ENCODE data around the gene PNPO.
A peak's percentile ranks its signal among the peaks of the same experiment; 100 is the strongest.
"Not testable (repeated sequence)": the region's sequence is repeated elsewhere in the genome, so short reads cannot be mapped to it uniquely, and the experiment has no call there.

PNPO gene

GRCh38 chr17:47975189-47975822 is 33.9 kb downstream of the PNPO start:
- no peak for DNase-seq (ENCODE audit: low read depth in 2 of 2)

GRCh38 chr17:47975823-47976205 is 34.4 kb downstream of the PNPO start:
- DNase-seq (ENCODE audit: low read depth in 2 of 2) = no peak

- DNase-seq (ENCODE audit: low read depth in 2 of 2) = peak in 1 of 2 donors; percentile 25
Observed at GRCh38 chr17:47978324-47978723, 37.0 kb downstream of the PNPO start.

- DNase-seq (ENCODE audit: low read depth in 2 of 2) = no peak
Observed at GRCh38 chr17:47980541-47980940, 39.2 kb downstream of the PNPO start.

GRCh38 chr17:47981462-47981861 is 40.1 kb downstream of the PNPO start:
- DNase-seq (ENCODE audit: low read depth in 2 of 2) = no peak

- no peak for DNase-seq (ENCODE audit: low read depth in 2 of 2)
Observed at GRCh38 chr17:47982091-47982617, 40.8 kb downstream of the PNPO start.

GRCh38 chr17:47982645-47983390 is 41.4 kb downstream of the PNPO start:
- no peak for DNase-seq (ENCODE audit: low read depth in 2 of 2)

- no peak for DNase-seq (ENCODE audit: low read depth in 2 of 2)
Observed at GRCh38 chr17:47983492-47984223, 42.3 kb downstream of the PNPO start.

GRCh38 chr17:47986520-47986919 is 45.1 kb downstream of the PNPO start:
- DNase-seq (ENCODE audit: low read depth in 2 of 2) = no peak

- no peak for DNase-seq (ENCODE audit: low read depth in 2 of 2)
Observed at GRCh38 chr17:47987240-47987835, 46.0 kb downstream of the PNPO start.

- DNase-seq (ENCODE audit: low read depth in 2 of 2) = not testable (repeated sequence)
Observed at GRCh38 chr17:47988445-47988844, 47.1 kb downstream of the PNPO start.

- no peak for DNase-seq (ENCODE audit: low read depth in 2 of 2)
Observed at GRCh38 chr17:47989159-47989558, 47.8 kb downstream of the PNPO start.

- no peak for DNase-seq (ENCODE audit: low read depth in 2 of 2)
Observed at GRCh38 chr17:47989700-47990099, 48.3 kb downstream of the PNPO start.

GRCh38 chr17:47990962-47991731 is 49.8 kb downstream of the PNPO start:
- DNase-seq (ENCODE audit: low read depth in 2 of 2) = no peak

GRCh38 chr17:47992216-47992615 is 50.8 kb downstream of the PNPO start:
- DNase-seq (ENCODE audit: low read depth in 2 of 2) = no peak

GRCh38 chr17:47993031-47993564 is 51.7 kb downstream of the PNPO start:
- DNase-seq (ENCODE audit: low read depth in 2 of 2) = no peak

GRCh38 chr17:47993964-47994363 is 52.6 kb downstream of the PNPO start:
- no peak for DNase-seq (ENCODE audit: low read depth in 2 of 2)

GRCh38 chr17:47994724-47995123 is 53.4 kb downstream of the PNPO start:
- DNase-seq (ENCODE audit: low read depth in 2 of 2) = no peak

- no peak for DNase-seq (ENCODE audit: low read depth in 2 of 2)
Observed at GRCh38 chr17:47995241-47995935, 54.0 kb downstream of the PNPO start.

GRCh38 chr17:47996201-47996600 is 54.8 kb downstream of the PNPO start:
- DNase-seq (ENCODE audit: low read depth in 2 of 2) = no peak

- no peak for DNase-seq (ENCODE audit: low read depth in 2 of 2)
Observed at GRCh38 chr17:47997586-47997985, 56.2 kb downstream of the PNPO start.

Measured in stimulated activated CD8-positive, alpha-beta memory T cell treated with anti-CD3 and anti-CD28 coated beads, Interleukin-15, amount 100 ng/mL, for 48 hours (primary cell).